SK-N-SH (cell line): ENCODE data around the gene ASPSCR1. TPM values are rescaled to one million over a fixed set of nuclear protein-coding genes. Genes with fewer than 3 reads are reported as not detected.

Source experiments
- CTCF ChIA-PET: fragments of 300-600, 350-600 bp; formaldehyde crosslinking; extraction: SDS; loops from one replicate; lab custom pipeline; 2021; lab: Yijun Ruan, JAX
- POLR2A ChIA-PET: fragments of 350-600 bp; sonication (Branson Sonifier 250); formaldehyde crosslinking; extraction: SDS; loops from one replicate; lab custom pipeline; 2020; ENCODE audit warnings: antibody characterized with exemption, inconsistent platforms; lab: Yijun Ruan, JAX
- DNase-seq: peaks from one replicate; pipeline ENCODE4 v3.0.0; 2012
- H2AFZ ChIP-seq: fragments of 200-600 bp; sonication (generic); 2 replicates; pipeline ENCODE4 v1.8.1; 2016; ENCODE audit warnings: antibody characterized with exemption, mild to moderate bottlenecking, low read depth
- H3F3A ChIP-seq: fragments of 200-600 bp; sonication (generic); replicated peaks from 2 replicates; pipeline ENCODE3; 2016; ENCODE audit warnings: antibody characterized with exemption, mild to moderate bottlenecking; ENCODE audit not compliant: insufficient read depth
- H3K27ac ChIP-seq, 2 experiments: fragments of 200-500 bp in 1 of 2; fragments of 200-600 bp in 1 of 2; sonication (Bioruptor generic) in 1 of 2; sonication (generic), shearing (Covaris generic) in 1 of 2; 2 replicates each; pipeline versions ENCODE4 v1.5.1 to v1.6.1; 2014 to 2016; ENCODE audit warnings: low read depth in 2 of 2, inconsistent platforms in 1 of 2, low read length in 1 of 2, mild to moderate bottlenecking in 1 of 2, mixed read lengths in 1 of 2
- H3K27me3 ChIP-seq: fragments of 200-600 bp; sonication (generic), shearing (Covaris generic); 2 replicates; pipeline ENCODE4 v1.6.1; 2016; ENCODE audit warnings: mixed run types; ENCODE audit not compliant: insufficient read depth
- H3K36me3 ChIP-seq, 2 experiments: fragments of 200-500 bp in 1 of 2; fragments of 200-600 bp in 1 of 2; sonication (Bioruptor generic) in 1 of 2; sonication (generic) in 1 of 2; replicated peaks in 1 of 2; 2 replicates each; pipeline versions ENCODE3 to v1.5.1; 2014 to 2016; ENCODE audit warnings: low read length in 1 of 2, mild to moderate bottlenecking in 1 of 2; ENCODE audit not compliant: insufficient read depth in 2 of 2, control insufficient read depth in 1 of 2
- H3K4me1 ChIP-seq, 2 experiments: fragments of 200-500 bp in 1 of 2; fragments of 200-600 bp in 1 of 2; sonication (Bioruptor generic) in 1 of 2; sonication (generic), shearing (Covaris generic) in 1 of 2; 2 replicates each; pipeline versions ENCODE4 v1.5.1 to v1.6.1; 2014 to 2016; ENCODE audit warnings: low read depth in 1 of 2, low read length in 1 of 2, mixed run types in 1 of 2; ENCODE audit not compliant: insufficient read depth in 2 of 2, control insufficient read depth in 1 of 2
- H3K4me2 ChIP-seq: fragments of 200-600 bp; sonication (generic), shearing (Covaris generic); 2 replicates; pipeline ENCODE4 v1.6.1; 2017; ENCODE audit warnings: mixed run types
- H3K4me3 ChIP-seq, 2 experiments: fragments of 200-500 bp in 1 of 2; fragments of 200-600 bp in 1 of 2; sonication (Bioruptor generic) in 1 of 2; sonication (generic), shearing (Covaris generic) in 1 of 2; 2 replicates each; pipeline versions ENCODE4 v1.5.1 to v1.8.1; 2014 to 2016; ENCODE audit warnings: low read depth in 2 of 2, inconsistent platforms in 1 of 2, low read length in 1 of 2, mild to moderate bottlenecking in 1 of 2, mixed read lengths in 1 of 2, moderate library complexity in 1 of 2
- H3K79me2 ChIP-seq: fragments of 200-600 bp; sonication (generic); 2 replicates; pipeline ENCODE4 v1.8.1; 2017; ENCODE audit warnings: mild to moderate bottlenecking; ENCODE audit not compliant: insufficient read depth
- H3K9ac ChIP-seq: fragments of 200-600 bp; sonication (generic); 2 replicates; pipeline ENCODE4 v1.6.1; 2017; ENCODE audit warnings: mixed run types
- H3K9me2 ChIP-seq: fragments of 200-600 bp; sonication (generic); 2 replicates; pipeline ENCODE4 v1.6.1; 2017; ENCODE audit warnings: mixed run types
- H3K9me3 ChIP-seq: fragments of 200-600 bp; sonication (generic); 2 replicates; pipeline ENCODE4 v1.6.1; 2017; ENCODE audit warnings: mixed run types, mild to moderate bottlenecking, moderate library complexity
- H4K20me1 ChIP-seq: fragments of 200-600 bp; sonication (generic); 2 replicates; pipeline ENCODE4 v1.6.1; 2017; ENCODE audit warnings: mild to moderate bottlenecking, mixed run types; ENCODE audit not compliant: insufficient read depth
- ELF1 ChIP-seq: IDR thresholded peaks from 2 replicates; pipeline ENCODE4 v1.4.0; 2012
- EZH2phosphoT487 ChIP-seq: fragments of 200-600 bp; sonication (generic); IDR thresholded peaks from 2 replicates; pipeline ENCODE4 v1.6.1; 2017; ENCODE audit warnings: low read depth, mixed run types, mild to moderate bottlenecking, antibody characterized with exemption, moderate library complexity, borderline replicate concordance
- FOSL2 ChIP-seq: IDR thresholded peaks from 2 replicates; pipeline ENCODE4 v1.4.0; 2012; ENCODE audit warnings: low read depth, mild to moderate bottlenecking, moderate library complexity, borderline replicate concordance
- FOXJ3 ChIP-seq: sonication (generic); formaldehyde crosslinking; IDR thresholded peaks from 2 replicates; pipeline ENCODE4 v1.5.1; 2020; ENCODE audit warnings: mild to moderate bottlenecking, missing genetic modification reagents
- FOXM1 ChIP-seq: IDR thresholded peaks from 2 replicates; pipeline ENCODE4 v1.4.0; 2012; ENCODE audit warnings: low read depth, mild to moderate bottlenecking
- GABPA ChIP-seq: IDR thresholded peaks from 2 replicates; pipeline ENCODE4 v1.4.0; 2012; ENCODE audit warnings: low read depth, mild to moderate bottlenecking
- MXI1 ChIP-seq: IDR thresholded peaks from 2 replicates; pipeline ENCODE4 v1.6.1; 2012; ENCODE audit warnings: mild to moderate bottlenecking, low read depth, low read length, improper control_type of control experiment
- NFIC ChIP-seq: IDR thresholded peaks from 2 replicates; pipeline ENCODE4 v1.4.0; 2012; ENCODE audit warnings: borderline replicate concordance
- RAD21 ChIP-seq: IDR thresholded peaks from 2 replicates; pipeline ENCODE4 v1.6.1; 2012; ENCODE audit warnings: mild to moderate bottlenecking, low read length
- RCOR1 ChIP-seq: fragments of 150-350 bp; IDR thresholded peaks from 2 replicates; pipeline ENCODE4 v1.6.1; 2017; ENCODE audit warnings: antibody characterized with exemption, low read length
- SMC3 ChIP-seq: IDR thresholded peaks from 2 replicates; pipeline ENCODE4 v1.6.1; 2012; ENCODE audit warnings: low read depth, low read length, improper control_type of control experiment
- TAF1 ChIP-seq: IDR thresholded peaks from 2 replicates; pipeline ENCODE4 v1.6.1; 2012; ENCODE audit warnings: low read depth, mild to moderate bottlenecking, low read length, moderate library complexity, borderline replicate concordance
- TCF12 ChIP-seq: IDR thresholded peaks from 2 replicates; pipeline ENCODE4 v1.4.0; 2012
- TEAD4 ChIP-seq: IDR thresholded peaks from 2 replicates; pipeline ENCODE4 v1.4.0; 2012; ENCODE audit warnings: mild to moderate bottlenecking, borderline replicate concordance; ENCODE audit not compliant: insufficient read depth
- WGBS: methylation state at CpG from one replicate; pipeline ENCODE4 v1.1.6; 2017; ENCODE audit warnings: low lambda C conversion rate; 5-methylcytosine and 5-hydroxymethylcytosine counted together
- polyA plus RNA-seq, 3 experiments: library from polyadenylated mRNA; depleted of rRNA; stranded (reverse); fragments of >200 nt; gene quantifications; 2 replicates each; pipeline ENCODE4 v1.2.3, GENCODE V29; 2012
- TF ChIP-seq, protein P1 (sequence below): fragments of 150-350 bp; IDR thresholded peaks from 2 replicates; pipeline ENCODE4 v1.6.1; 2016; ENCODE audit warnings: mild to moderate bottlenecking, low read depth, low read length
- TF ChIP-seq, protein P2 (sequence below): IDR thresholded peaks from 2 replicates; pipeline ENCODE4 v1.4.0; 2012; ENCODE audit warnings: low read depth, borderline replicate concordance
- TF ChIP-seq, protein P3 (sequence below): fragments of 150-350 bp; IDR thresholded peaks from 2 replicates; pipeline ENCODE4 v1.6.1; 2017; ENCODE audit warnings: antibody characterized with exemption, low read length, low read depth, borderline replicate concordance

Gene ASPSCR1
- polyA plus RNA-seq, 1 of the 3 experiments (the other 2 are of a cell fraction) = 36.2 TPM

DNA sequence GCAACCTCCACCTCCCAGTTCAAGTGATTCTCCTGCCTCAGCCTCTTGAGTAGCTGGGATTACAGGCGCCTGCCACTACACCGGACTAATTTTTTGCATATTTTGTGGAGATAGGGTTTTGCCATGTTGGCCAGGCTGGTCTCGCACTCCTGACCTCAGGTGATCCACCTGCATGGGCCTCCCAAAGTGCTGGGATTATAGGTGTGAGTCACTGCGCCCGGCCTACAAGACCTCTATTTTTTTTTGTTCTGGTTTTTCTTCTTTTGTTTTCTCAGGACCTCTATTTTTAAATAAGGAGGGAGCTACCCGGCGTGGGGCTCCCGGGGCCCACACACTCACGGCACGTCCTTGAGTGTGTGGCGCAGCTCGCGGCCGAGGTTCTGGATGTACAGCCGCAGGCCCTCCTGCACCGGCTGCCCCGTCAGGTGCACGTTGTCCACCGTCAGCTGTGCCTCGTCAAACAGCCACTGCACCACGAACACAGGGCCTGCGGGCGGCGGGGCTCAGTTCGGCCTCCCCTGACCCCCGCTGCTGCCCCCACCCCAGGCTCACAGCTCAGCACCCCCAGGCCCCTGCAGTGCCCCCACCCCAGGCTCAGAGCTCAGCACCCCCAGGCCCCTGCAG is 22.3 kb upstream of the ASPSCR1 start:
- H3K27ac ChIP-seq = no peak overlapping the region
- H3K9me2 ChIP-seq = no peaks in the 10 kb centered on the region
- H3K4me3 ChIP-seq = no peak overlapping the region
- ChIA-PET POLR2A (no interaction called here), CTCF (interaction anchor here (0.8 to 12.4 kb wide), 7 partner anchors 60 to 86 kb away, joined by 3 to 168 read pairs (median 4); partner anchors contain the start of genes CENPX, DCXR and LRRC45)
- no peaks in the 10 kb centered on the region for H3K36me3 ChIP-seq
- peaks cover 0 to 22% of the 10 kb centered on the region in 2 experiments; a peak in 1 of 4 replicates for H3K4me1 ChIP-seq
- H2AFZ ChIP-seq = no peak overlapping the region
- H3K9ac ChIP-seq = no peak overlapping the region
- 94% methylated on average over 26 of the region's 26 CpGs for WGBS
- DNase-seq = no peak
- no peak overlapping the region for H3K4me2 ChIP-seq
- no peaks in the 10 kb centered on the region for H3K9me3 ChIP-seq
- no peaks in the 10 kb centered on the region for H3F3A ChIP-seq
- H3K79me2 ChIP-seq = no peaks in the 10 kb centered on the region
- H4K20me1 ChIP-seq = no peaks in the 10 kb centered on the region
- peaks cover 3% of the 10 kb centered on the region for H3K27me3 ChIP-seq
- TF ChIP-seq TCF12 (no peak), FOXM1 (no peak), MXI1 (no peak), ELF1 (no peak), FOSL2 (no peak), TEAD4 (no peak), TAF1 (no peak), RAD21 (no peak), EZH2phosphoT487 (no peak), RCOR1 (no peak), FOXJ3 (CRISPR knock-in tag) (no peak), GABPA (no peak), SMC3 (no peak), NFIC (no peak)
- TF ChIP-seq, protein P1, sequence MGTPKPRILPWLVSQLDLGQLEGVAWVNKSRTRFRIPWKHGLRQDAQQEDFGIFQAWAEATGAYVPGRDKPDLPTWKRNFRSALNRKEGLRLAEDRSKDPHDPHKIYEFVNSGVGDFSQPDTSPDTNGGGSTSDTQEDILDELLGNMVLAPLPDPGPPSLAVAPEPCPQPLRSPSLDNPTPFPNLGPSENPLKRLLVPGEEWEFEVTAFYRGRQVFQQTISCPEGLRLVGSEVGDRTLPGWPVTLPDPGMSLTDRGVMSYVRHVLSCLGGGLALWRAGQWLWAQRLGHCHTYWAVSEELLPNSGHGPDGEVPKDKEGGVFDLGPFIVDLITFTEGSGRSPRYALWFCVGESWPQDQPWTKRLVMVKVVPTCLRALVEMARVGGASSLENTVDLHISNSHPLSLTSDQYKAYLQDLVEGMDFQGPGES = no peak
- TF ChIP-seq, protein P2, sequence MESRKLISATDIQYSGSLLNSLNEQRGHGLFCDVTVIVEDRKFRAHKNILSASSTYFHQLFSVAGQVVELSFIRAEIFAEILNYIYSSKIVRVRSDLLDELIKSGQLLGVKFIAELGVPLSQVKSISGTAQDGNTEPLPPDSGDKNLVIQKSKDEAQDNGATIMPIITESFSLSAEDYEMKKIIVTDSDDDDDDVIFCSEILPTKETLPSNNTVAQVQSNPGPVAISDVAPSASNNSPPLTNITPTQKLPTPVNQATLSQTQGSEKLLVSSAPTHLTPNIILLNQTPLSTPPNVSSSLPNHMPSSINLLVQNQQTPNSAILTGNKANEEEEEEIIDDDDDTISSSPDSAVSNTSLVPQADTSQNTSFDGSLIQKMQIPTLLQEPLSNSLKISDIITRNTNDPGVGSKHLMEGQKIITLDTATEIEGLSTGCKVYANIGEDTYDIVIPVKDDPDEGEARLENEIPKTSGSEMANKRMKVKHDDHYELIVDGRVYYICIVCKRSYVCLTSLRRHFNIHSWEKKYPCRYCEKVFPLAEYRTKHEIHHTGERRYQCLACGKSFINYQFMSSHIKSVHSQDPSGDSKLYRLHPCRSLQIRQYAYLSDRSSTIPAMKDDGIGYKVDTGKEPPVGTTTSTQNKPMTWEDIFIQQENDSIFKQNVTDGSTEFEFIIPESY = no peak
- TF ChIP-seq, protein P3, sequence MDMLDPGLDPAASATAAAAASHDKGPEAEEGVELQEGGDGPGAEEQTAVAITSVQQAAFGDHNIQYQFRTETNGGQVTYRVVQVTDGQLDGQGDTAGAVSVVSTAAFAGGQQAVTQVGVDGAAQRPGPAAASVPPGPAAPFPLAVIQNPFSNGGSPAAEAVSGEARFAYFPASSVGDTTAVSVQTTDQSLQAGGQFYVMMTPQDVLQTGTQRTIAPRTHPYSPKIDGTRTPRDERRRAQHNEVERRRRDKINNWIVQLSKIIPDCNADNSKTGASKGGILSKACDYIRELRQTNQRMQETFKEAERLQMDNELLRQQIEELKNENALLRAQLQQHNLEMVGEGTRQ = no peak
- TF ChIP-seq, all 33 proteins: peak for 0
